Stimulated activated CD4-positive, alpha-beta T cell treated with anti-CD3 and anti-CD28 coated beads, Interleukin-12 subunit alpha, Interleukin-12 subunit beta, amount 100 ng/mL, for 48 hours (primary cell): ENCODE results near the gene NPRL2.

Experiments used
- DNase-seq, 3 donors: peaks; one replicate each; pipeline ENCODE4 v3.0.0-alpha.2; 2020; ENCODE audit warnings: low read depth in 2 of 3, low spot score in 1 of 3

NPRL2 gene

DNA sequence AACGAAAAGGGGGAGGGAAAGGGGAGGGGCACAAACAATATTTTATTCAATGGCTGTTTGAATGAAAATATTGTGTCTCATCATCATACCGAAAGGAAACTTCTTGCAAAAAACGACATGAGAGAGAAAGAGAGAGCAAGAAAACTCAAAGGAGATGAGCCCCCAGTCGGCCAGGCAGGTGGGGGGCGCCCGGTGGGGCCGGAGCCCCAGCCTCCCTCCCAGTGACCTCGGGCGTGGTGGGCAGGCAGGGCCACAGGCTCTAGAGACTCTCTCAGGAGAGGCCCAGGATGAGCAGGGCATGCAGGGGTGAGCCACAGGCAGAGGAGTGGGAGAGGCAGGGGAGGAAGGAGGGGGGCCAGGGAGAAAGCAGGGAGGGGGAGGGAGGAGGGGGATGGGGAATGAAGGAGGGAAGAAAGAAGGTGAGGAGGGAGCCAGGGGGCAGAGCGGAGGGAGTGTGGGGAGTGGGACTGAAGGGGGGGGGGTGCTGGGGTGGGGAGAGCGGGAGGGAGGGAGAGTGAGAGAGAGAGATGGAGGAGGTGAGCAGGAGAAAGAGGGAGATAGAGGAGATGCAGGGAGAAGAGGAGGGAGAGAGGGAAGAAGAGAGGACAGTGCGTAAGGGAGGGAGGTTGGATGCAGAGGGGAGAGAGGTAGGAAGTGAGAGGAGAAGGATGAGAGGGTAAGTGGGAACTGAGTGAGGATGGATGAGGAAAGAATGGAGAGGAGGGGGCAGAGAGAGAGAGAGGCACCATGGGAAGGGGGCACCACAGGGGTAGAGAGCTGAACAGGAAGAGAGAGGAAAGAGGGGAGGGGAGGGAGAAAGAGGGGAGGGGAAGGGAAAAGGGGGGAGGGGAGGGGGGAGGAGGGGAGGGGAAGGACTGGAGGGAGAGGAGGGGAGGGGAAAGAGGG is 22.8 kb upstream of the NPRL2 start:
- DNase-seq, result no peak

DNA sequence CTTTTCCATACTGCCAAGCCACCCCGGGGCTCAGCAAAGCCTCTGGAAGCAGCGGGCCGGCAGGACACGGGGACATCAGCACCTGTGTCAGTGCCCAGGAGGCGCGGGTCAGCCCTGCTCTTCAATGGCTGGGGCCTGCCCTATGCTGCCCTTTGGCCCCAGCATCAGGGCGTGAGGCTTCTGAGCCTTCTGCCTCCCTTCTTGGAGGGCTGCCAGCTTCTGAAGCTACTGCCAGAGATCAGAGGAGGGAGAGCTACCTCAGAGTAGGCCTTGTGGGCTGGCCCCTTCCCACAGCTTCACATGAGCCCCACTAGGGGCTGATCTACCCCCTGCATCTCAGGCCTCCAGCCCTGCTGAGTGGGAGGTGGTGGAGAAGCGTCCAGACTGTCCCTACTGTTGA is 21.8 kb upstream of the NPRL2 start:
- no peak for DNase-seq

DNA sequence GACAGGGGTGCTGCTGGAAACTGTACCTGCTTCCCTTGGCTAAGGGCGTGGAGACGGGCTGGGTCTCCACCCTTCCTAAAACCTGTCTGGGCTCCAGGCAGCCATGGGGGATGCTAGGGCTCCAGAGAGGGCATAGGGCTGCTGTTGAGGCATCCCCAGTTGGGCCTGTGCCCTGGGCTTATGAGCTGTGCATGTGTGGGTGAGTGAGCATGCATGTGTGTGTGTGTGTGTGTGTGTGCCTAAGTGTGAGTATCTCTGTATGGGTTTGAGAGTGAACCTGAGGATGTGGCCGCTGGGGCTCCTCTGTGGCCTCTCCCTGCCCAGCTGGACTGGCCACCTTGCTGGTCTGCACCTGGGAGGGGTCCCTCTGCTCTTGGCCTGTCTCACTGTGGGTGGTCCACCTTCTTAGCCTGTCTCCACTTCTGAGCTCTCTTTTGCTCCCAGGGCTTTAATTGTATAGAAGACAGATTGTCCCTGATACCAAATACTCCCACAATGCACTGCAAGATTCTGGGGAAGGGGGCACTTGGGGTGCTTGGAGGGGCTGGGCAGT is 20.6 kb upstream of the NPRL2 start:
- no peak for DNase-seq

DNA sequence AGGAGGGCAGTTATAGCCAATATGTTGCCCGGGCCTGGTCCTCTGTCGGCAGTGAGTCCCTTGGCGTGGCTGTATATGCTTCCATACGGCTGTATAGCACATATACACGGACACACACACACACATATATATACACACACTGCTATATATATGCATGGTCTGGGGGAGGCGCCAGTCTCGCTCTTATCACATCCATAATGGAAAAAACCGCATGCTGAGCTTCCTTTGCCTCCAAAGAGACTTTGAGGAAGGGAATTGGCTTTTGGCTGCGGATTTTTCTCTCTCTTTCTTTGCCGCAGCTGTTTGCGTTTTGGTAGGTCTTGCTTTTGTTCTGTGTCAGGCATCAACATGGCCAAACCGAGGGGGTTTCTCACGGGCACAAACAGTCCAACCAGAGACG is 20.0 kb upstream of the NPRL2 start:
- no peak for DNase-seq

DNA sequence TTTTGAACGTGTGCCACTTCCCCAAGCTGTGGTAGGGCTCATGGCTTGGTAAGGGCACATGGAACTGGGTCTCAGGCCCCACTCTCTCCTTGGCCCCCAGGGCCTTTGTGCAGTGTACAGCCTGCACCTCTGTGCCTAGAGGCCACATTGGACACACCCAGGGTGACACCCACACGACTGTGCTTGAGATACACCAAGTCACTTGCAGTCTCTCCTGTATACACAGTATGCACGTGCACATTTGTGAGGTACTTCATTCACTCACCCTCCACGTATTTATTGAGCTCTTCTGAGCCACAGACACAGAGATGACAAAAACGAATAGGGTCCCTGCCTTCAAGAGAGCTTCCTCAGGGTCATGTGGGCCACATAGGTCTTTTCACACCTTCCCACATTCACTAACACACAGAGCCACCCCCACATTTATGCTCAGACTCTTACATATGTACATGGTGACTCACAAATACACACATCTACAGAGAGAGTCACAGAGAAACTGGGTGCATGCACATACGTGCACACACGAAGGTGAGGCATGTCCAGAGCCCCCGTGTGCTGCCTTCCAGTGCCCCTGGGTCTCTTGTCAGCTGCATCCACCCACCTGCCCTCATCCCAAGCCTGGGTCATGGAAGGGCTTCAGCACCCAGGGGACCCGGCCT is 18.6 kb upstream of the NPRL2 start:
- DNase-seq, result no peak

DNA sequence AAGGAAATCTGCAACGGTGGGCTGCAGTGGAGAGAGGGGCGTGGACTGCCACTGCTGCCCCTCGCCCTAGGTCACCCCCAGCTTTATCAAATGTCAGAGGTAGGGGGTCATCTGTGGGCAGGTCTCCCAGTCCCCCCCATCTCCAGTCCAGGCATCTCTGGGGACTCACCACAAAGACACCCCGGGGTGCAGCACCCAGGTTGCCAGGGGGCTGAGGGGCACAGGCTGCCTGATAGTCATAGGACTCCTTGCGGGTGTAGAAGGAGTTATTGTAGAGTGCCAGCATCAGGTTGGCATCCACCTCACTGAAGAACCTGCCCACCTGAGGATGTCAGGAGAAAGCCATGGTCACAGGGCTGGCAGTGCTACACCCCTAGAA is 15.3 kb upstream of the NPRL2 start:
- no peak for DNase-seq

DNA sequence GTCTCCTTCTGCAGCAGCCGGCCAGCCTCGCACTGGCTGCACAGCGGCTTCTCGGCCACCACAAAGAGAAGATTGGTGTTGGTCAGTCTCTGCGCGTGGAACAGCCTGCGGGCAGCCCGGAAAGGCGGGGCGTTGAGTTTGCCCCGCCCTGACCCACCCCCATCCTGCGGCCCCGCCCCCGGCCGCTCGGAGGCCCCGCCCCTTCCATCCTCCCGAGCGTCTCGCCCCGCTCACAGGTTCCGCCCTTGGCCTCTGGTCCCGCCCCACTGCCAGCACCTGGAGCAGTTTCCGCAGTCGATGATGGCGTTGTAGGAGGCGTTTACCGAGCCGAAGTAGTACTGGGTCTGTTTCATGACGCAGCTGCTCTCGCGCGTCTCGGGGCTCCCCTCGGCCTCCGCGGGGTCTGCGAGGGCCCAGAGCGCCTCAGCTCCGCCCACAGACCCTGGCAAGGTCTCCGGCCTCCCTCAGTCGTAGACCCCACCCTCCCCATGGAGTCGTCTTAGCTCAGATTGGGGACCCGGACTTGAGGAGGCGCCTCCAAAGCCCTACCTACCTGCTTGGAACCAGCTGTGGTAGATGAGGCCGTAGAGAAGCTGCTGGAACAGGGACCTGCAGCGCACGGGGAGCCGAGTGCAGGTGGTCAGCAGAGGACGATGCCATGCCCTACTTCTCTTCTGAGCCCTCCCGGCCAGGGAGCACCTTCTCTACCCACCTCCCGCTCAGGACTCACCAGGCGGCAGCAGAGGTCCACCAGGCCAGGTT is 14.7 kb upstream of the NPRL2 start:
- peak; percentile 88 to 92 (median 91) for DNase-seq

DNA sequence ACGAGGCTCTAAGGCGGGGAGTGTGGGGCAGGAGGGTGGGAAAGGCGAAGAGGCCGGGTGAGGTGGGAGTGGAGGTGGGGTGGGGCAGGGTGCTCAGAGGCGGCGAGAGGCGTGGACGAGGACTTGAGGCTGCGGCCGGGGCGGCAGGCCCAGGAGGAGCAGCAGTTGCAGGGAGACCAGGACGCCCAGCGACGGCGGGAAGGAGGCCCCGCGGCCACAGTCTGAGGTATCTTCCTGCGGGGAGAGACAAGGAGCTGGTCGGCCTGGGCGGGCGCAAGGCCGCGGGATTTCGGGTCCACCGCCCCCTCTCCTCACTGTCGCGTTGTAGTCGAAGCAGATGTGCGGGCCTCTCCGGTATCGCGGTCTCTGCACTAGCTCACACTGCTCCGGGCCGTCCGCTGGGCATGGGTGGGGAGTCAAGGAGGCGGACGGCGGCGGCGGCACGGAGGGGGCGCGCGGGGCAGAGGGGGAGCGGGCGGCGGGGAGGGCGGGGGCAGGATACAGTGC is 14.1 kb upstream of the NPRL2 start:
- DNase-seq, result no peak

DNA sequence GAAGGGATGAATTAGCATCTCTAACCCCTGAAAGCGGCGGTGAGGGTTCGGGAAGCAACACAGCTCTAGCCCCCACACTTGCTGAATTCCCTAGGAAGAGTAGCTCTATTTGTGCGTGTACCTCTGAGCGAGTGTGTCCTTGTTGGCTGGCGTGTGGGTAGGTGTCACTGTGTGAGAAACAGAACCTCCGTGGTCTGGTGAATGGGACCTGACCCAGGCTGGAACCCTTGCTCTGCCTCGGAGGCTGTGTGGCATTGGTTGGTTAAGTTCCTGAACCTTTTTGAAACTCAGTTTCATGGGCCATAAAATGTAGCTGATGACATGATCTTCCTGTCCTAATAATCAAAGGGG is 9.2 kb upstream of the NPRL2 start:
- no peak for DNase-seq

DNA sequence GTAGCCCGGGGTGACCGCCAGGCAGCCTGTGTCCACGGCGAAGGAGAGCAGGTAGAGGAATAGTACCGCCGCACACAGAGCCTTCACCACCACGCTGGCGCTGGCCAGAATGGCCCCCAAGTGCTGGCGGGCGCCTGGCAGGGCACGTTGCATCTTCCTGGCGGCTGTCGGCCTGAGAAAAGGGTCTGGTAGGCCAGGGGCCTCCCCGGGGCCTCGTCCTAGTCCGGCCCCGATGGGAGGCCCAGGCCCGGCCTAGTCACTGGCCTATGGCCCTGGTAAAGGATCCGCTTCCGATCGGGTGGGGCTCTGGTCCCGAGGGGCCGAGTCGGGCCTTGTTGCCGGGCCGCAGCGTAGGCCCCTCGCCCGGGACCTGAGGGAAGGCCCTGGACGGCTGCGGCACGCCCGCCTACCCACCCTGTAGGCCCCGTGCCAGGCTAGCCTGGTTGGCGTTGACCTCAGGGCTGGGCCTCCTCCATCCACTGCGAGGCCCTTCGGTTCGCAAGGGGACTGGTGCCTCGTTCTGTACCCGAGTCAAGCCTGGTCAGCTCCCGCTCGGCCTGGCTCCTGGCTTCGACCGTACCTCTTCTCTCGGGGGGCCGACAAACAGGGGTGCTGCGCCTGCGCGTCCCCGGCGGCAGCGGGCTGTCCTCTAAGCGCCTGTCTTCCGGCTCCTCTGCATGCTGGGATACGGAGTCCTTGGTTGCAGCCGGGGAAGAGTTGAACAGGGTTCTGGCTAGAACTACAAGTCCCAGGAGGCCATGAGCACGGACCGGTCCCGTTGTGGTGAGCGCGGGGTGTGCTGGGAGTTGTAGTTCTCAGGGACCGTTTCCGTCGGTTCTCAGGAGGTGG is 8.6 kb upstream of the NPRL2 start, which contains the start of gene TMEM115:
Gene TMEM115, minus strand, starts transcription at position 611 of the 849 bp plus-strand sequence. Its CDS starts 458 bp downstream, at position 153.
- peak; percentile 92 to 94 (median 92) for DNase-seq

DNA sequence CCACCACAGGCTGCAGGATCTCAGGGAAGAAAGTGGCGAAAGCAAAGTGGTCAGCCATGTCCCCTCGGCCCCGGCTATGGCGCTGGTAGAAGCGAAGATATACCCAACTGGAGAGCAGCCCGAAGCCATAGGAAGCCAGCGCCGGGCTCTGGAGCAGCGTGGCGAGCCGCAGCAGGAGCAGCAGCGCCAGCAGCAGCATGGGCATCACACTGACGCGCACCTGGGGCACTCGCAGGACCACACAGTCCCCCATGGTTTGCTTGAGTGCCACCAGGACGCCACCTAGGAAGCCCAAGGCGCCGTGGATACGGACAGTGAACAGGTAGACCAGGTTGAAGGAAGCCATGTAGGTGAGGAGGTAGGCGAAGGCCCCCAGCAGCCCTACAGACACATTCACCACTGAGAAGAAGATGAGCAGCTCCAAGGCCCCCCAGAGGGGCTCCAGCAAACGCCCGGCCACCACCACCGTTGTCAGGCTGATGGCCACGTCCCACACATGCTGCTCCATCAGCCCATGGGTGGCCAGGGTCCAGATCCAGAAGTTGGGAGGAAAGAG is 7.9 kb upstream of the NPRL2 start:
- no peak for DNase-seq

DNA sequence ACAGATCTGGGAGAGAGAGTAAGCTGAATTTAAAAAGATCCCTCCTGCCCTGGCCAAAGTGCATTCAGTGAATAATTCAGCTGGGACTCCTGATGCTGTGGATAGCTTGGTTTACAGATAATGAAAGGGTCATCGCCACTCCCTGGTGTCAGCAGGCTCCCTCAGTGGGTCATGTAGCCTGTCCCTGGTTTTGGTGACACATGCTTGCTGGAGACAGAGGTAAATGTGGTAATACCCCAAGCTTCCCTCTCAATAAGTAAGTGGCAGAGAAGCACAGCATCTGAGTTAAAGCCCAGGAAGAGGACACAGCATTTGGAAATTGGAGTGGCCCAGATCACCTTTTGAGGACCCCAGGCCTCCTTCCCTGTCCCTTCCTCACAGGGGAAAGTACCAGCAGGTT is 6.9 kb upstream of the NPRL2 start:
- DNase-seq, result no peak

DNA sequence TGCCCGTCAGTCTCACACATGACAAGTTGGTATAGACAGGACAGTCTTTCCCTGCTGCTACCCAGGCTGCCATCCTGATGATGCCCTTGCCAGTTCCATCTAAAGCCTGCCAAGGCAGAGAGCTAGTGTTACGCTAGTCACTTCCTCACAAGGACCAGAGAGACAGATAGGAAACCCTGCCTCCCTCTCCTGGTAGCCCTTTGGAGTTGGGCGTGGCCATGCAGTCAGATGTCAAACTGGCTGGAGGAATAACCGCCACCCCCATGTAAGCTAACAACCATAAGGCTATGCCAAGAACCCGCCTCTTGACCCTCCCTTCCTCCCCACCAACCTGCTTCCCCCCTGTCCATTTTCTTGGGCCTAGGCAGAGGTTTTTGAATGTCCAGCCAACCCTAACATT is 6.0 kb upstream of the NPRL2 start:
- no peak for DNase-seq

DNA sequence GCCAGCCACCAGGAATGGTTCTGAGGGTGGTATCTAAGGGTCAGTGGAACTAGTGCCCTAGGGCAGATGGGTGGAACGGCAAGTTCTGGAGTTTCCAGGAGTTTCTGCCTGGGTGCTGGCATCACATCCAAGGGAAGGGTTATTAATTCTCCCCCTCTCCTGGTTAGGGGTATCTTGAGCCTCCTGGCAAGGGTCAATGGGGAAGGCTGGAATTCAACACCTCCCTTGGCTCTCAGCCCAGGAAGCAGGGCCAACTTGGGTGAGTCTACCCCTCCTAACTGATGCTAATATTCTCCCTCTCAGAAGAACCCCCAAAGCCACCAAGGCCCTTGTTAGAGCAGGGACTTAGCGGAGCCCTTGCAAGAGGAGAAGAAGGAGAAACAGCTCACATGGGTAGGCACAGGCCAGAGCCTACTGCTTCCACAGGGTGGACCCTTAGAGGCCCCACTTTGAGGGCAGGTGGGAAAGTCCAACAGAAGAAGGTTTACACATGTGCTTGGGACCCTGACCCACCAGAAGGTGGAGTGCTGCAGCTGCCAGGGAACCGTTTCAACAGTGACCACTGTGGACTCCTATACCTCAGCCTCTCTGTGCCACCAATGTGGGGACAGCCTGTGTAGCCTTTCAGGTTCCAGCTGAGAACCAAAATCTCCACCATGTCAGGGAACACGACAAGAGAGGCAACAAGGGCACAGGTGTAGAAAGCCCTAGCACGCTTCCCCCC is 5.4 kb upstream of the NPRL2 start:
- DNase-seq, result no peak

DNA sequence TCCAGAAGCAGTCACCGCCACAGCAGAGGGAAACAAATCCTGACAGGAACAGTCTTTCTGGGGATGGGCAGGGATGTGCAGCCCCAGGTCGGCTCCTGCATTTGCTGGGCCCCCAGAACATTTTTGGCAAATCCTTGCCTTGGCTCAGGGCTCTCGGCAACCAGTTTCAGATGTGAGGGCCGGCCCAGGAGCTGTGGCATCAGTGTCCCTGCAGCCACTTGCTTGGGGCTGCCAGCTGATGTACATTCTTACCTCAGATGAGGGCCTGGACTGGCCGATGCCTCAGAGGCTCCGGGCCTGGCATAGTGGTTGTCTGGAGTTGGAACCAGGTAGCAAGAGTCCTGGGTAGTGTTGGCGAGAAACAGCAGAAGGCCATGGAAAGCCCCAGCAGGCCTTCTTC is 4.3 kb upstream of the NPRL2 start:
- no peak for DNase-seq

DNA sequence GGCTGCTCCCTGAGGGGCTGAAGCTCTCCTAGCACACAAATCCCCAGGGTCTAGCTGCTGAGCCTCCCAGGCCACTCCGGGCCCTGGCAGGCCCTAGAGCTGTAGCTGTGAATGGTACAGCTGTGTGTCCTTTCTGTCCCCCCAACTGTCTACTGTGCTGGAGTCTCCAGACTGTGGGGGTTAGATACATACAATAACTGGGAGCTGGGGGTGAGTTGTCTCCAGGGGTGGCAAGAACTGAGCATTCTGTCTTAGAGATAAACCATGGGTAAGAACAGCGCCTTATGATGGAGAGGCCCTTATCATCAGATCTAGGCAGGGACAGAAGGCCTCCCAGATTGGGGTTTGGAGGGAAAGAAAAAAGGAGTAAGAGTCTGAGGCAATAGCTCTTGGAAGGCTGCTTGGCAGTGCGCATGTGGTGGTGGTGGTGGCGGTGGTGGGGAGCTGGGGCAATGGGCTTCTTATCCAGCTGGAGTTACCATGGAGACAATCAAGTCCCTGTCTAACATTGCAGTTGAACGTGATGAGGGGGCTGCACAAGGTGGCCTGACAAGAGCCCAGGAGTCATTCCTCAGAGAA is 3.7 kb upstream of the NPRL2 start:
- DNase-seq, result no peak

DNA sequence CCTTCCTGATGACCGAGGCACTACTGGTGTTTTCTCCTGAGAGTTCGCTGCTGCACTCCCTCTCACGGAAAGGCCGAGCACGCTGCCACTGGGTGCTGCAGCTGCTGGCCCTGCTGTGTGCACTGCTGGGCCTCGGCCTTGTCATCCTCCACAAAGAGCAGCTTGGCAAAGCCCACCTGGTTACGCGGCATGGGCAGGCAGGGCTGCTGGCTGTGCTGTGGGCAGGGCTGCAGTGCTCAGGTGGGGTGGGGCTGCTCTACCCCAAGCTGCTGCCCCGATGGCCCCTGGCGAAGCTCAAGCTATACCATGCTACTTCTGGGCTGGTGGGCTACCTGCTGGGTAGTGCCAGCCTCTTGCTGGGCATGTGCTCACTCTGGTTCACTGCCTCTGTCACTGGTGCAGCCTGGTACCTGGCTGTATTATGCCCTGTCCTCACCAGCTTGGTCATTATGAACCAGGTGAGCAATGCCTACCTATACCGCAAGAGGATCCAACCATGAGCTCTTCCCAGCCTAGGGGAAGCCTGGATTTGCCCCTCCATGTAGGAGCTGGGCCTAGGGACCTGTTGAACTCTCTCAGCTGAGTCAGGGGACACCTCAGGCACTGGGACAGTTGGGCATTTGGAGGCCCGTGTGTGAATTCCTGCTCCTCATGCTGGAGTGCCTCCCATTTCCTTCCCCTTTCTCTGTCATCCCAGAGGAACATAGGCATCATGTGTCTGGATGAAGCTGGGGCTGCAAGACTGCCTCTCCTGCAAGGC is 2.9 kb upstream of the NPRL2 start:
- no peak for DNase-seq

DNA sequence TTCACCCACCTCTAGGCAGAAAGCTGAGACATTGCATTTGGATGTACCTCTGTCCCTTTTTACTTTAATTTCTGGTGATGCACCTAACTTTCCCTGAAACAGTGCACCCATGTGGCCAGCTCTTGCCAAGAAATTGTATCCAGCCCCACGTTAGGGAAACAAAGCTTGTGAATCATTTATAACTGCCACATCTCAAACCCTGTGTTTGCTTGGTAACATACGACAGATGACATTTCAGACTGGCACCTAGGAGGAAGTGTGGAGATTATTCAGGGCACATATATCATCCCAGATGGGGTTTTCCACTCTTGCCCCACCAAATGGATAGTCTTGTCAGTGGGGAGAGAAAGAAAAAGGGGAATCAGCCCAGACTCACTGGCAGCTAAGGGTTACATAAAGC is 2.2 kb upstream of the NPRL2 start:
- no peak for DNase-seq

DNA sequence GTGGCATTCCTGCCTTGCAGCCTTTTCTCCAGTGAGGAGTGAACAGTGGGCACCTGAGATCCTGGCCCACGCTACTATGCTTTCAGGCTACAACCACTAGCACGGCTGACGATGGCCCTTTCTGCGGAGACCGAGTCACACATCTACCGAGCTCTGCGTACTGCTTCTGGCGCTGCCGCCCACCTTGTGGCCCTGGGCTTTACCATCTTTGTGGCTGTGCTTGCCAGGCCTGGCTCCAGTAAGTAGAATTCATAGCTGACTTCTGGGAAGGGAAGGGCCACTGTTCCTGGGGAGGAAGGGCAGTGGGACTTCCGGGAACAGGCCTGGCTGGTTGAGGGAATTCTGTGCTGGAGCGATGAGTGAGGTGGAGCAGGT is 735 bp upstream of the NPRL2 start:
- no peak for DNase-seq
